Measurements from ENCODE around the gene URI1. TPM values are rescaled to one million over a fixed set of nuclear protein-coding genes. Genes with fewer than 3 reads are reported as not detected.

The URI1 gene, protein sequence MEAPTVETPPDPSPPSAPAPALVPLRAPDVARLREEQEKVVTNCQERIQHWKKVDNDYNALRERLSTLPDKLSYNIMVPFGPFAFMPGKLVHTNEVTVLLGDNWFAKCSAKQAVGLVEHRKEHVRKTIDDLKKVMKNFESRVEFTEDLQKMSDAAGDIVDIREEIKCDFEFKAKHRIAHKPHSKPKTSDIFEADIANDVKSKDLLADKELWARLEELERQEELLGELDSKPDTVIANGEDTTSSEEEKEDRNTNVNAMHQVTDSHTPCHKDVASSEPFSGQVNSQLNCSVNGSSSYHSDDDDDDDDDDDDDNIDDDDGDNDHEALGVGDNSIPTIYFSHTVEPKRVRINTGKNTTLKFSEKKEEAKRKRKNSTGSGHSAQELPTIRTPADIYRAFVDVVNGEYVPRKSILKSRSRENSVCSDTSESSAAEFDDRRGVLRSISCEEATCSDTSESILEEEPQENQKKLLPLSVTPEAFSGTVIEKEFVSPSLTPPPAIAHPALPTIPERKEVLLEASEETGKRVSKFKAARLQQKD
- 119 TPM for total RNA-seq

GRCh38 chr19:29941828-29942403 lies at the start of gene URI1:
TSS of gene URI1 (plus strand) at chr19:29942239. CDS start at chr19:29942548, 309 bp downstream.

Other genes with a start within 250 kb of the URI1 start
- gene C19orf12, start 227.0 kb upstream of the URI1 start, total RNA-seq: 34.1 TPM
- 4.8 TPM for gene CCNE1, start 130.2 kb upstream of the URI1 start, total RNA-seq

All from camera-type eye (tissue), 1 donor.